NCI-H2081 (cell line): ENCODE data around the gene IL10RB.
"Not testable (repeated sequence)": the region's sequence is repeated elsewhere in the genome, so short reads cannot be mapped to it uniquely, and the experiment has no call there.

Experiments
- DNase-seq, 2 experiments: peaks; one replicate each; lab custom pipeline; 2025; lab: John Stamatoyannopoulos, UW

IL10RB gene

DNA sequence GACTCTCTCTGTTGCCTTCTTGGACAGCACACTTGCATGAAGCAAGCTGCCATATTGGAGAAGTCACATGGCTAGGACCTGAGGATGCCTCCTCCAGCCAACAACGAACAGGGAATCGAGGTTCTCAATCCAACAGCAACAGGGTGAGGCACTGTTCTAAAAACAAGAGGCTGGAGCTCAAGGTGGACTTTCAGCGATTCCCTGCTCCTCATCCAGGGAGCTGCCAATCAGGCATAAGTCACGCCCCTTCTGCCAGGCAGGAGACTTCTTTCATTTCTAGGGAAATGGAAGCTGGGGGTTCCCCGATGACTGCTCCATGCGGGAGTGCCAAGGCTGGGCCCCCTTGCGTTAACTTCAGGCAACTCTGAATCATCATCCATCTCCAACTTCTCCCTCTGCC is 35.9 kb downstream of the IL10RB start:
- DNase-seq: no peak

DNA sequence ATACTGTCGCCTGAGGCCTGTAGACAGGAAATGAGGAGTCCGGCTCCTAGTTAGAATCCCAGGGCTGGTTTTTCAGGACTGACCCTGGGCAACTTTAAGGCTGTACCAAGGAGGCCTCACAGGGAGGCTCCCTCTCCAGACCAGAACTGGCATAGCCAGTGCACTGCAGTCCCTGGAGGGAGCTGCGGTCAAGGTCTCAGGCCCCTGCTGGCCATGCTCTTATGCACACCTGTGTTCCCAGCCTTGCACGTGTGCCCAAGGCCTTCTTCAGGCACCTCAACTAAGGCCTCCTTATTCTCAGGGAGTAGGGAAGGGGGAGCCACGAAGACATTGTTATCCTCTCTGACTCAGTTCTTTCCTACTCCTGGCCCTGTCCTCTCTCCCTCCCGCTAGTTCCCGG is 36.6 kb downstream of the IL10RB start:
- DNase-seq: no peak

DNA sequence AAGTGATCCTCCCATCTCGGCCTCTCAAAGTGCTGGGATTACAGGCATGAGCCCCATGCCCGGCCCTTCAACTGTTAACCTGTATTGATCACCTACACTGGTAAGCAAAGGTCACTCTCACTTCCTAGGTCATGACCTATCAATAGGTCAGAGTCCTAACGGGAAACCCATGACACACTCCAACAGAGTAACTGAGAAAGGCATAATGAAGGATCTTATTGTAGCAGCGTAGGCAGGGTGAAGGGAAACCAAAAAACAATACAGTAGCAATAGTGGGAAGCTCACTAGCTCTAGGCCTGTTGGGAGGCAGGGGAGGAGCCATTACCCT is 39.1 kb downstream of the IL10RB start:
- no peak for DNase-seq

DNA sequence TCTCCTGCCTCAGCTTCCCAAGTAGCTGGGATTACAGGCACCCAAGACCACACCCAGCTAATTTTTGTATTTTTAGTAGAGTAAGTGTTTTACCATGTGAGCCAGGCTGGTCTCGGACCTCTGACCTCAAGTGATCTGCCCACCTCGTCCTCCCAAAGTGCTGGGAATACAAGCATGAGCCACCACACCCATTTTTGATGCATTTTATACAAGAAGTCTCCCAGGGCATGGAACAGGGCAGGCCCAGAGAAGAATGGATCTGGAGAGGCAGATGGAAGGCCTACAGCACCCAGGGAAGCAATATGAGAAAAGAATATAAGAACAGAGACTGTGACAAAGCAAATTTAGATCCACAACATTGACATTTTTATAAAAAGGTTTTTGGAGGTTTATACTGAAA is 39.8 kb downstream of the IL10RB start:
- DNase-seq: no peak

DNA sequence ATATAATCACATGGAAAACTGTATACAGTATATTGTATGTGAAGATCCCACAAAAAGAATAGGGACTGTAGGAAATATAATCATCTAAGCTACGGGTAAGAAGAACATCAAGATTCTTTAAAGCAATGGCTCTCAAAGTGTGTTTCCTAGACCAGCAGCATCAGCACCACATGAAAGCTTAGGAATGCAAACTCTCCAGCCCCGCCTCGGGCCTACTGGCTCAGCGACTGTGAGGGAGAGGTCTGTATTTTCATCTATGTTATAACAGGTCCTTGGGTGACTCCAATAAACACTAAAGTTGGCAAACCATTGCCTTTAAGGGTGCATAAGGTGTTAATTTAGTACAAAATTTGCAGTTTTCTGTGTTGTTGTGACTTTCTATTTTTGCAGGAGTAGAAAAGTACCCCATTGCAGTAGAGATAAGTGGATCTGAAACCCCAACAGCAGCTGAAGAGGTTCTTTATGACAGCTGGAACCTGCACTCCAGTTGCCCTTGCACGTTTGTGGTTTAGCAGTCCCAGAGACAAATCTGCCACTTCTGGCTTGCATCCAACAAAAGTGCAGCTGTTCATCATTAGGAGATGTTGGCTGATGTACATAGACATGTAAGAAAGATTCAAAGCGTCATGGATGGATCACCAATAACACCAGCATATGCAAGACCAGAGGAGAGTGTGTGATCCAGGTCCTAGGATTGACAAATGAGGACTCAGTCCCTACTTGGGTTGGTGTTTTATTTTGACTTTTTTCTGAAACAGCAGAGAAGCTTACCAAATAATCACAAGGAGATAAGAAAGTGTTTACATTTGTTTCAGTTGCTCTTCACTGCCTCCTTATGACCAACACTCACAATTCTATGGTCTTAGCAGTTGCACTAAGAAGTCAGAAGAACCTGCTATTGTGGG is 42.7 kb downstream of the IL10RB start:
- peak in 1 of 2 experiments; percentile 35 for DNase-seq

DNA sequence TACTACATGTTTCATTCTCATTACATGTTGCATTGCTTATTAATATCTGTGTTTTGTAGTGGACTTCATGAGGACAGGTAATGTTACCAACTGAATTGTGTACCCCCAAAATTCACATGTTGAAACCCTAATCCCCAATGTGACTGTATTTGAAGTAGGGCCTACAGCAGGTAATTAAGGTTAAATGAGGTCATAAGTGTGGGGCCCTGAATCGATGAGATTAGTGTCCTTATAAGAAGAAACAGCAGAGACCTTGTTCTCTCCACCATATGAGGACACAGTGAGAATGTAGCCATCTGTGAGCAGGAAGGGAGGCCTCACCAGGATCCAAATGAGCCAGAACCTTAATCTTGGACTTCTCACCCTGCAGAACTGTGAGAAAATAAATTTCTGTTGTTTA is 43.6 kb downstream of the IL10RB start:
- DNase-seq: no peak

DNA sequence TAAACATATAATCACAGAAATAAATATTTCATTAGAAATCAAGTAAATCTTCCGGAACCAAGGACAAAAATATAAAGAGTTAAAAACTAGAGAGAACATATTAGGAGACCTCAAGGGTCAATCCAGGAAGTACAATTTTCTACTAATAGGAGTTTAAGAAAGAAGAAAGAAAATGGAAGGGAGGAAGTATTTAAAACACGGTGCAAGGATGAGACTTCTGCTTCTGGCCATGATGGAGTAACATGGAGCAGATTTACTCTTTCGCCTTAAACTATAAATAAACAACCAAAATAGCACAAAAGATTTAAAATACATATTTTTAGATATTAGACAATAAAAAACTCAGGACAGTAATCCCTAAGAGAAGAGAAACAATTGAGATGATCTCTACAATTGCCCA is 46.0 kb downstream of the IL10RB start:
- DNase-seq: no peak

DNA sequence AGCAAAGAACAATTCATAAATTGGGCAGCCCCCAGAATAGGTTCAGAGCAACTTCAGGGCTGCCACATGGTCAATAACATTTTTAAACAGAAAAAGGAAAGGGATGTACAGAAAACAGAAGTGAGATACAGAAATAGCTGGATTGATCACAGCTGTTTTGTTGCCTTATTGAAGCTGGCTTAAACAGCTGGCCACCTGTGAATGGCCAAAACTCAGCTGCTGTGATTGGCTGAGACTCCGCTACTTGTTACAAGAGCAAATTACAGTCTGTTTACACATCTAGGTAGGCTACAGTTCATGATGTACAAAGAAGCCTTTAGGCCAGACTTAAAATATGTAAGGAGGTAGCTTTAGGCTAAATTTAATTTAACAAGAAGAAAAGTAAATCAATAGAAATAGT is 47.0 kb downstream of the IL10RB start:
- no peak for DNase-seq

DNA sequence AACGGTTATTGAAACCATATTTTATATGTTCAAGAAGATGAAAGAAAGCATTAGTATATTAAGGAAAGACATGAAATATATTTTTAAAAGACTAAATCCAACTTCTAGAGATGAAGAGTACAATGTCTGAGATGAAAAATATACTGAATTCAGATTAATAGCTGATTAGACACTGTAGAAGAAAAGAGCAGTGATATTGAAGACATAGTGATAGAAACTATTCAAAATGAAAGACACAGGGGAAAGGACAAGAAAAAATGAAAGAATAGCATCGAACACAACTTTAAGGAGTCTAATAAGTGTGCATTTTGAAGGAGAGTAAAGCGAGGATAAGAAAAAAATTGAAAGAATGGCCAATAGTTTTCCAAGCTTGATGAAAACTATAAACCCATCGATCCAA is 47.4 kb downstream of the IL10RB start:
- DNase-seq: no peak

DNA sequence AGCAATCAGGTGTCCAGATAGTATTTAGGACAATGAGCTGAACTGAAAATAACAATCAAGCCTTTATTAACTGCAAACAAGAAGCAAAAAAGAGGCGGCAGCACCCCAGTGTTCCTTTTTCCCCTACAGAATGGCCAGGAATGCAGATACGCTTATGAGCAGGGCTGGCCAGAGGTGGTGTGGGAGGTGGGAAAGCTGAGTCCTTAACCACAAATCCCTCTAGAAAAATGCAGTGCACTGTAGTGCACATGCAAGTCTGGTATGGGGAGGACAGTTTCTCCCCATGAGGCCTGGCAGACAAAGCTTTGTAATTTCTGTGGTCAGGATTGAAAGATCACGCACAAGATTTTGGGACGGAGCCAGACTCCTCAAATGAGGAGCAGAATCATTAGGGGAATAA is 47.9 kb downstream of the IL10RB start:
- no peak for DNase-seq

DNA sequence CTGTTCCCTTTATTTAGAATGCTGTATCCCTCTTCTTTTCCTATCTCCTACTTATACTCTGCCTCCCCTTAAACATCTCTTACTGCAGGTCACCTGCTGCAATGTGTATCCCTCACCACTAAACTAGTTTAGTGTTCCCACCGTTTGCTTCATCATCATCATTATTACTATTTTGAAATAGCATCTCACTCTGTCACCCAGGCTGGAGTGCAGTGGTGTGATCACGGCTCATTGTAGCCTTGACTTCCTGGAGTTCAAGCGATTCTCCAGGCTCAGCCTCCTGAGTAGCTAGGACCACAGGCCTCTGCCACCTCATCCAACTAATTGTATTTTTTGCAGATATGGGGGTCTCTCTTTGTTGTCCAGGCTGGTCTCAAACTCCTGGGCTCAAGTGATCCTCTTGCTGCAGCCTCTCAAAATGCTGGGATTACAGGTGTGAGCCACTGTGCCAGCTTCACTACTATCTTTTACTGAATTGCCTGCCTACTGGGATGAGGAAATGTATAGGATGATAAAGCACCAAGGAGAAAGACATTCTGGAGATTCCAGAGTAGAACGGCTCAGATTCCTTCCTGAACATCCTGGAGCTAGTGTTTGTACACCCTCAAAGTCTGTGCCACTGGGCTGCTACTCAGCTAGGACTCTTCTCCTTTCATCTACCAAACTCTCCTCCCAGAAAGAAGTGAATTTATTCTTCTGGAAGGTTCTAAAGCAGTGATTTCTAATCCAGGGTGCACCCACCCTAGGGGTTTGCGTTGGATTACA is 50.0 kb downstream of the IL10RB start:
- DNase-seq: no peak

DNA sequence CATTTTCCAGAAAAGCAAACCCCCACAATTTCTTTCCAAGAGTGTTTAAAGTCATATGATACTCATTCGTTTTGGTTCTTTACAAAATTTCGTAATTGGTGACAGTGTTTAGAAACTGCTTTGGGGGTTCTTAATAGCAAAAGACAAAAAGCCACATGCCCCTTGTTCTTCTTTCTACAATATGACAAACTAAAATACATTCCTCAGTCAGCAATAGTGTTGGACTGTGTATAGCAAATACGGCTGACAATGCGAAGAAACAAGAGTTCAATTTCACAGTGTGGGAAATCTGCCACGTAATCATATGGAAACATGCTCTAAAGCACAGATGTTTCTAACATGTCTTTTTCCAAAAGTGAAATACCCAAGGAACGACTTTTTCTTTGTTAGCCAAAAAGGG is 51.0 kb downstream of the IL10RB start:
- DNase-seq: no peak

DNA sequence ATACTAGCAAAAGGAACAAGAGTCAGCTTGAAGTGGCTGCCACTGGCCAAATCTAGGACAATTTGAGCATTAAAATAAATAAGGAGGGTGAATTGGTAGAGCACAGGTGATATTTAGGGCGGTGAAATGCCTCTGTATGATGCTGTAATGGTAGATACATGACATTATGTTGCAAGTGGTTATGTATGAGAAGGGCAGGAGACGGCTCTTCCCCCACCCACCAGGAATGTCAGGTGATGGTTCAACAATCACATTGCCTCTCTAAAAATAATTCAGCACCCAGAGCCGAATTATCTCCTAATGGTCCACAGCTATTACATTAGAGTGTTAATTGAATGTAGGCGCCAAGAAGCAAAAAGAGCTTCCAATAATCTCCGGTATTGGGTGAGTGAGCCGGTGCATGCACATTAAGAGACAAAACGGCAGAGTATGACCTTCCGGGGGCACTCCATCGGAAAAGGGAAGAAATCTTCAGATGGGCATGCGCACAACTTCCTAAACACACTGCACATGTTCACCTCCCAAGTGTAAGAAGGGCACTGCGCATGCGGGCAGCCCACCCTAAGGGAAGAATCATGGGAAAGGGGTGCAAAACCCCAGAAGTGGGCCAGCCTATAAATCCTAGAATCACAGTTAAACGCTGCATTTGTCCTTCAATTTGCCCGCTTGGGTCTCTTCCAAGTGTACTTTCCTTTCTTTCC is 51.8 kb downstream of the IL10RB start:
- no peak for DNase-seq

DNA sequence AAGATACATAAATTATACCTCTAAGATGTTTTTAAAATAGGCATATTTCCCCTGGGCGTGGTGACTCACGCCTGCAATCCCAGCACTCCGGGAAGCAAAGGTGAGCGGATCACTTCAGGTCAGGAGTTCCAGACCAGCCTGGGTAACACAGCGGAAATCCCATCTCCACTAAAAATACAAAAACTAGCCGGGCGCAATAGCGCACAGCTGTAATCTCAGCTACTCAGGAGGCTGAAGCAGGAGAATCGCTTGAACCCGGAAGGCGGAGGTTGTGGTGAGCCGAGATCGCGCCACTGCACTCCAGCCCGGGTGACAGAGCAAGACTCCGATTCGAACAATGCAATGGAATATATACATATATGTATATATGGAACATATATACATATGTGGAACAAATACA is 54.8 kb downstream of the IL10RB start:
- DNase-seq: not testable (repeated sequence)

DNA sequence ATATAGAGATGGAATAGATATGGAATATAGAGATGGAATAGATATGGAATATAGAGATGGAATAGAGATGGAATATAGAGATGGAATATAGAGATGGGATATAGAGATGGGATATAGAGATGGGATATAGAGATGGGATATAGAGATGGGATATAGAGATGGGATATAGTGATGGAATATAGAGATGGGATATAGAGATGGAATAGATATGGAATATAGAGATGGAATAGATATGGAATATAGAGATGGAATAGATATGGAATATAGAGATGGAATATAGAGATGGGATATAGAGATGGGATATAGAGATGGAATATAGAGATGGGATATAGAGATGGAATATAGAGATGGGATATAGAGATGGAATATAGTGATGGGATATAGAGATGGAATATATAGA is 57.4 kb downstream of the IL10RB start:
- not testable (repeated sequence) for DNase-seq

DNA sequence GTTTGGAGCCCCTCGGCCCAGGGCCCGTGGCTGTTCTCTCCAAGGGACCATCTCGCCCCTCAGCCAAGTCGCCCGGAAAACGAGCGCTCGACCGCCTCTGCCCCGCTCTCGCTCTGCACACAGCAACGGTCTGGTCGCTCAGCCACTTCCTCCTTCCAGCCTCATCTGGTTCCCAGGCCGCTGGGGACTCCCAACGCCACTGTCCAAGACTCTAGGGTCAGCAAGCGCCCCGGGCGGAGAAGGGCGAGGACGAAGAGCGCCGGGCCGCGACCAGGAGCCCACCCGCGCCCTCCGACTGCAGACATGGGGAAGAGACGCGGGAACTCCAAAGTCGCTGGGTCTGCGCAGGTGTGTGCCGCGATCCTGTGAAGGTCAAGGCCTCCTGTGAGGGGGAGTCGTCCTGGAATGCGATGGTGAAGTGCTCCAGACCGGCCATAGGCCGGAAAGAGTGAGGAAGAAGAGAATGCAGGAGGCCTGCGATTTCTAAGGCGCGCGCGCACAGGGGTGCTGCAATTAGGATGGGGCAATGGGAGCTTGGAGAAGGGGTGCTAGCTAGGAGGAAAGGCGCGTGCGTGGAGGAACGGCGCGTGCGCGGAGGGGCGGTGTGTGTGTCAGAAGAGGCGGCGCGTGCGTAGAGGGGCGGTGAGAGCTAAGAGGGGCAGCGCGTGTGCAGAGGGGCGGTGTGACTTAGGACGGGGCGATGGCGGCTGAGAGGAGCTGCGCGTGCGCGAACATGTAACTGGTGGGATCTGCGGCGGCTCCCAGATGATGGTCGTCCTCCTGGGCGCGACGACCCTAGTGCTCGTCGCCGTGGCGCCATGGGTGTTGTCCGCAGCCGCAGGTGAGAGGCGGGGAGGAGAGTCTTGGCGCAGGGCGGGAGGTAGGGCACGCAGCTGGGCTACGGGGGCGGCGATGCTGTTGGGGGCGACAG is 58.4 kb downstream of the IL10RB start, which contains the start of gene IFNAR1:
IFNAR1 (plus strand) TSS at position 680 of the 931 bp plus-strand sequence; CDS start at position 766, 86 bp downstream.
- peak; percentile 96 to 97 for DNase-seq

DNA sequence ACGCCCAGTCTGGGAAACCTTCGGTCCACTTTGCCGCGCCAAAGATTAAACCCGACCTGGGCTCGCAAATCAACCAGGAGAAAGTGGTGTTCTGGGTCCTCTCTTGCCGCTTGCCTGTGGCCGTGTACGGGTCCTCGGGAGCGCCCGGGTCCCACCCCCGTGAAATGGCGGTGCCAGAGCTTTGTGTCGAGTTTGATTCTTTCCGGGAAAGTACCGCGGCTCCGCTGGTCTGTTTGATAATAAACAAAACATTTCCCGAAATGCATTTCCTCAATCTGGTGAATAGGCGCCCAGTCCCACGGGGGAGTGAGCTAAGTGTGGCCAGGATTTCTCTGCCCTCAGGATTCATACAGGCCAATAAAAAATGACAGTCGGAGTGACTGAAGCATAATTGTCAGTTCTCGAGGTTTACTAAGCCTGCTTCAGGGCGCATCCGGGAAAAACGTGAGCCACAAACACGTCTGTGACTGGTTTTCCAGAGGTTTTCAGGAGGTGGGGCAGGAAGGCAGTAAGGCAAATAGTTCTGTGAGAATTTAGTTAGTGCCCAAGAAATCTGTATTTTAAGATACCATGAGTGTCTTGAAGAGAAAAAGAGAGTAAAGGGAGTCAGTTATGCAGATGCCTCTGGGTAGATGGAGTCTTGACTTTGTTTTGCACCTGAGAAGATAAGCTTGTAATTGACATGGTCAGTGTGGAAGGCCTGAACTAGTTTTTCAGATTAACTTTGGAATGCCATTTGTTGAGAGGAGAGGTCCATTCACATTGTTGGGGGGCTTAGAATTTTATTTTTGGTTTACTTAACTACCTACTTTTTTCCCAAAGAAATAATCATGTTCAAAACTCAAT is 59.3 kb downstream of the IL10RB start:
- DNase-seq: peak; percentile 13 to 55

DNA sequence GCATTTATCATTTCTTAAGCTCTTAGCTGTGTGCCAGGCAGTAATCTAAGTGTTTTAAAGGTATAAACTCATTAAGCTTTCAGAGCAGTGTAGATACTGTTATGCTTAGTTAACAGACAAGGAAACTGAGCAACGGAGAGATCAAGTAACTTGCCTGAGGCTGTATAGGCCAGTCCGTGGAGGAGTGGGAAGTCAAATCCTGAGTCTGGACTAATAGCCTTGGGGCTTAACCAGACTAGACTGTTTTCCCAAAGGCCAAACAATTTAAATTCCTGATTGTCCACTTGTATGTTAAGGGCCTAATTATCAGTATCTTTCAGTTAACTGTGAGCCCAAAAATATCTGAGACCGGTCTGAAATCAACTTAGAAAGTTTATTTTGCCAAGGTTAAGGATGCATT is 61.2 kb downstream of the IL10RB start:
- DNase-seq: no peak

DNA sequence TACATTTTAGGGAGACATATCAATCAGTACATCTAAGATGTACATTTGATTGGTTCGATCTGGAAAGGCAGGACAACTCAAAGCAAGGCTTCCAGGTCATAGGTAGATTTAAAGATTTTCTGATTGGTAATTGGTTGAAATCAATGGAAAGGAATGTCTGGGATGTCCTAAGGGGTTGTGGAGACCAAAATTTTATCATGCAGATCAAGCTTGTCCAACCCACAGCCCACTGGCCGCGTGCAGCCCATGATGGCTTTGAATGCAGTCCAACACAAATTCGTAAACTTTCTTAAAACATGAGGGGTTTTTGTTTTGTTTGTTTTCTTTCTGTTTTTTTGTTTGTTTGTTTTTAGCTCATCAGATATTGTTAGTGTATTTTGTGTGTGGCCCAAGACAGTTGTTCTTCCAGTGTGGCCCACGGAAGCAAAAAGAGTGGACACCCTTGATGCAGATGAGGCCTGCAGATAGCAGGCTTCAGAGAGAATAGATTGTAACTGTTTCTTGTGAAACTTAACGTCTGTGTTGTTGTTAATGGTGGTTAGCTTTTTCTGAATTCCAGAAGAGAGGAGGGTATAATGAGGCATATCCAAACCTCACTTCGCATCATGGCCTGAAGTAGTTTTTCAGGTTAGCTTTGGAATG is 61.7 kb downstream of the IL10RB start:
- DNase-seq: no peak

DNA sequence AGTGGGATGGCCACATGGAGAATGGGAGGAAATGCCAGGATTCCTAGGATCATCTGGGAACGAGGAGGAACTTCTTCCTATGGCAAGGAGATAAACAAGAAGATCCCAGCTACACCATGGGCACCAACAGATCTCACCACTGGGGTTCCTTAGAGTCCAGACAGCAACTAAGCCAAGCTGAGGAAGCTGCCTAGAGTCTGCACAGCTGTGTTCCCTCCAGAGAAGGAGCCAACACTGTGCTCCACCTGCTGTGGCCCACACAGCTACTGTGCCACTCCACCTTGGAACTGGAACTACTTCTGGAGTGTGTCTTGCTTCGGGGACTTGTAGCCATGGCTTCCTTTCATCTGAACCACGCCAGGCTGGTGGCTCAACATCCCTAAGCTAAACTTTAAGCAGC is 64.6 kb downstream of the IL10RB start:
- DNase-seq: no peak
